Colon (tissue), 2 donors: ENCODE results near the gene OTOP2.
"Not testable (repeated sequence)": the region's sequence is repeated elsewhere in the genome, so short reads cannot be mapped to it uniquely, and the experiment has no call there.

ENCODE experiments used
- FAIRE-seq: peaks from 2 replicates; lab custom pipeline; 2012; peaks lifted over from hg19 to GRCh38; lab: Jason Lieb, UNC
- donor health status: control.
- donor health status: control.

The OTOP2 gene

GRCh38 chr17:74901353-74902135 lies 22.5 kb upstream of the OTOP2 start:
- FAIRE-seq = no peak

DNA sequence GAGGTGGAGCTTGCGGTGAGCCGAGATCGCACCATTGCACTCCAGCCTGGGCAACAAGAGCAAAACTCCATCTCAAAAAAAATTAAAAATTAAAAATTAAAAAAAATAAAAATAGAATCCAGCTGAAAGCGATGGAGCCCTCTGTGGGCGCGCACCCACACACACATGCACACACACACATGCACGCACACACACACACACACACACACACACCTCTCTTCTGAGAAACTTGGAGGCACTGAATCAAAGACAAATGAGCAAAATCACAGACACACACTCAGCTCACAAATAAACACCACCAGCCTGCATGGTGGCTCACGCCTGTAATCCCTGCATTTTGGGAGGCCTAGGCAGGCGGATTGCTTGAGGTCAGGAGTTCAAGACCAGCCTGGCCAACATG lies 21.0 kb upstream of the OTOP2 start:
- FAIRE-seq = no peak

GRCh38 chr17:74903671-74904070 lies 20.4 kb upstream of the OTOP2 start:
- no peak for FAIRE-seq

DNA sequence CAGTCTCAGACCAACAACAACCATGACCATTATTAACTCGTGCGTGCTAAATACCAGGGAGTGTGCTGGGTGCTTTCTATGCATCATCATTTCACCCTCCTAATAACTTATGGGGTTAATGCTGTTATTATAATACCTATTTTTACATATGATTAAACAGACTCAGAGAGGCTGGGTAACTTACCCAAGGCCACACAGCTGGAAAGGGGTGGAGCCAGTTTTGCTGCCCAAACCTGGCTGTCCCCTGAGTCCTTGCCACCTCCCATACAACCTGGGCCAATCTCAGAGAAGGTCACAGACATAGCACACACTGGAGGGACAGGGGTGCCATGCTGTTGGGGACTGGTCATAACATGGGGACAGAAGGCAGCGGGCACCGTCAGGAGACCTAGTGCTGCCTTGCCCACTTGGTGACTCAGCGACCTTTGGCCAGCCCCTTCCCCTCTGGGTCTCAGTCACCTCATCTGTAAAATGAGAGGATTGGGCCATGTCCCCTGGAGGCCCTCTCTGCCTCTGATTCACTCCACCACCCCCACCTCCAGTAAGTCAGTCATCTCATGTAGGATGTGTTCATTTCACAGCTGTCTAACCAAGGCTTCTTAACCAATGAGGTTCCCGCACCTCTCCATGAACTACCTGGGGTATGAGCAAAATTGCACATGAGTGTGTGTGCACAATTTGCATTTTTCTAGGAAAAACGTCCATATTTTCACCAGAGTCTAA lies 19.2 kb upstream of the OTOP2 start:
- FAIRE-seq = no peak

GRCh38 chr17:74906214-74906793 lies 17.8 kb upstream of the OTOP2 start:
- FAIRE-seq = not testable (repeated sequence)

DNA sequence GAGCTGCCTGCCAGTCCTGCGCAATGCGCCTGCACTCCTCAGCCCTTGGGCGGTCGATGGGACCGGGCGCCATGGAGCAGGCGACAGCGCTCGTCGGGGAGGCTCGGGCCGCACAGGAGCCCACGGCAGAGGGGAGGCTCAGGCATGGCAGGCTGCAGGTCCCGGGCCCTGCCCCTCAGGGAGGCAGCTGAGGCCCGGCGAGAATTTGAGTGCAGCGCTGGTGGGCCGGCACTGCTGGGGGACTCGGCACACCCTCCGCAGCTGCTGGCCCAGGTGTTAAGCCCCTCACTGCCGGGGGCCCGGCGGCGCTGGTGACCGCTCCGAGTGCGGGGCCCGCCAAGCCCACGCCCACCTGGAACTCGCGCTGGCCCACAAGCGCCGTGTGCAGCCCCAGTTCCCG lies 17.1 kb upstream of the OTOP2 start:
- no peak for FAIRE-seq

GRCh38 chr17:74909097-74909496 lies 15.0 kb upstream of the OTOP2 start:
- not testable (repeated sequence) for FAIRE-seq

DNA sequence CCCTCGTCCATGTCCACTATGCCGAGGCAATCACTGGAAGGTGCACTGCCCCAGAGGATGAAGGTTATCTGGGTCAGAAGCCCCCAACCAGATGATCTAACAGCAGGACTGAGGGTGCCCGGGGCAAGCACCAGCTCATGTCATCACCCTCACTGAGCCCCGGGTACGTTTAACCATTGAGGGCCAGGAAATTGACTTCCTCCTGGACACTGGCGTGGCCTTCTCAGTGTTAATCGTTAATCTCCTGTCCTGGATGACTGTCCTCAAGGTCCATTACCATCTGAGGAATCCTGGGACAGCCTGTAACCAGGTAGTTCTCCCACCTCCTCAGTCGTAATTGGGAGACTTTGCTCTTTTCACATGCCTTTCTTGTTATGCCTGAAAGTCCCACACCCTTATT lies 12.7 kb upstream of the OTOP2 start:
- FAIRE-seq = not testable (repeated sequence)

- no peak for FAIRE-seq
Measured at GRCh38 chr17:74916136-74916850, 7.8 kb upstream of the OTOP2 start.

DNA sequence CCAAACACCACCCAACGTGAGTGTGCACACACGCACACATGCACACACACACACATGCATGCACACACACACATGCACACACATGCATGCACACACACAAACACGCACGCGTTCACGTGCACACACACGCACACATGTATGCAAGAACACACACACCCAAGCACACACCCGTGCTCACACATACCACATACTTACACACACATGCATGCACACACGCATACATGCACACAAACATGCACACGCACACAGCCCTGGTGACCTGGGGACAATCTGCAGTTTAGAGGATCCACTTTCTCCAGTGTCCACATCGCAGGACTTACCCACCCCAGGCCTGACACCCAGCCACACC lies 7.2 kb upstream of the OTOP2 start:
- FAIRE-seq = no peak

DNA sequence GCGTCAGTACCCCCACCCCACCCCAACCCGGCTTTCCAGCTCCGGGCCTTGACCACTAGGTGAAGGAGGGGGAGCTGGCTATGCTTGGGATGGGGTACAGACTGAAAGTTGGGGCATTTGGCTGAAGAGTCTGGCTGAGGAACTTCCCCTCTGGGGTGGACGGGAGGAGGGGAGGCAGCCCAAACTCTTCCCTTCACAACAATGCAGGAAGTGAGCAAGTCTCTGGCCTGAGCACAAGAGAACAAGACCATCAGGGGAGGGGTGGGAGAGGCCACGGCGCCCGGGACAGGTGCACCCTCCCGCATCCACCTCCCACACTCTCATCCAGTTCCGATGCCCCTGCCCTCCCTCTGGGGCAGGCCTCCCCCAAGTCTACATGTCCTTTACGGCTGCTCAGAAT lies 6.6 kb upstream of the OTOP2 start:
- no peak for FAIRE-seq

DNA sequence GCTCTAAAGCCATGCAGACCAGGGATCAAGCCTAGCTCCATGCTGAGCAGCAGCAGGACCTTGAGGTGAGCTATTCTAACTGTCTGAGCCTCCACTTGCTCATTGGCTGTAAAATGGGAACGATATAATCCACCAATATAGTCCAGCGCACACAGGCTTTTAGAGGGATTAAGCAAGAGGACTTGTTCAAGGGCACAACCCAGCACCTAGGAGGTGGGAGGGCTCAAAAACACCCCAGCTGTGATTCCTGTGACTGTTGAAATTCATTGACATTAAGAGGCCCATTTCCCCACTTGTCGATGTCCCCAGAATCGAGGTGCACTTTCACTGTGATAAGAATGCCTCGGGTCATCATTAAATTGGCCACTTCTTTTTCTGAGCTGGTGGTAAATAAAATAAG lies 5.2 kb upstream of the OTOP2 start:
- no peak for FAIRE-seq

- FAIRE-seq = no peak
Measured at GRCh38 chr17:74919440-74920305, 4.4 kb upstream of the OTOP2 start.

DNA sequence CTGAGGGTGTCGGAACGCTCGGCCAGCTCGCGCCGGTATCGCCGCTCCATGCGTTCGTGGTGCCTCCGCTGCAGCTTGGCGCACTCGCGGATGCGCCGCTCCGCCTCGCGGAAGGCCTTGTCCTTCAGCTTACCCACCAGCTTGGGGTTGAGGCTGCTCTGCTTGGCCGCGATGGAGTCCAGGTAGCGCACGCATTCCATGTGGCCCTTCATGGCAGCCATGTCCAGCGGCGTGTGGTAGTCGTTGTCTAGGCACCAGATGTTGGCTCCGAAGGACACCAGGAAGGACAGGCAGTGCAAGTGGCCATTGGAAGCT lies 3.8 kb upstream of the OTOP2 start:
- FAIRE-seq = no peak

DNA sequence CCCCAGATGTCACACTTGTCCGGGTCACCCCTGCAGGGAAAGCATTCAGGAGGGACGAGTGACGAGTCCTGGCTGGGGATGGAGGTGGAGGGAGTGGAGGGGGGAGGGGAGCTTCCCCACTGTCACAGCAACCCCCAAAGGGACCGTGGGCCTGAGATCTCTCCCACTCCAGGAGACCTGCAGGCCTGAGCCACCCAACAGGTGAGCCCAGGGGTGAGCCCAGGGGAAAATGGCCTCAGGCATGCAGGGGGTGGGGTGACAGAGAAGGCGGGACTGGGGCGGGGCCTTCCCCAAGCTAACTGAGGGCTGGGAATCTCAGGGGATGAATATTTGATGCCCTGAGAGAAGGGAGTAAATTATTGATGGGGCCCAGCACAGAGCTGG lies 3.4 kb upstream of the OTOP2 start:
- FAIRE-seq = no peak

DNA sequence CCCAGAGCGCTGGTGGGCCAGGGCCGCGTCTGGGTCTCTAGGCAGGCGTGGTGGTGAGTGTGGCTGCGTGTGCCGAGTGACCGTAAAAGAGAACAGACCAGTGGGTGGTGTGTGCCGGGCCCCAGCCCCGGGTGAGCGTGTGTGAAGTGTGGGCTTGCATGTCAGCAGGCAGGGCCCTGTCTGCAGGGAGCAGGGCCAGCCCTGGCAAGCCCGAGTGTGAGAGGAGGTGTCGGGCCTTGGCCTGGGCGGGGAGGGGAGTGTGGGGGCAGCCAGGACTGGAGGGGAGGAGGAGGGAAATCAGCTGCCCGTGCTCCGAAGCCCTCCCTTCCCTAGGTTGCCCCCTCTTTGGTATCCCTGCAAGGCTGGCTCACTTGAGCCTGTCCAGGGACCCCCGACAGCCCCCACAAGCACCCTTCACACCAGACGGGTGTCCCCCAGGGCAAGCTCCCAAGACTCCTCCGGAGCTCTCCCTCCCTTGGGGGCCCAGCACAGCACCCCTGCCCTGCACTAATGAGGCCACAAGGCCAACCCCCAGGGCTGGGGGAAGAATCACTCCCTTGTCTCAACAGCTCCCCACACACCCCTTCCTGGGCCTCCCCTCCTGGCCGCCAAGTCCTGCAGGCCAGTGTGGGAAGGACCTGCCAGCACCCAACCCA lies 2.9 kb upstream of the OTOP2 start:
- no peak for FAIRE-seq

DNA sequence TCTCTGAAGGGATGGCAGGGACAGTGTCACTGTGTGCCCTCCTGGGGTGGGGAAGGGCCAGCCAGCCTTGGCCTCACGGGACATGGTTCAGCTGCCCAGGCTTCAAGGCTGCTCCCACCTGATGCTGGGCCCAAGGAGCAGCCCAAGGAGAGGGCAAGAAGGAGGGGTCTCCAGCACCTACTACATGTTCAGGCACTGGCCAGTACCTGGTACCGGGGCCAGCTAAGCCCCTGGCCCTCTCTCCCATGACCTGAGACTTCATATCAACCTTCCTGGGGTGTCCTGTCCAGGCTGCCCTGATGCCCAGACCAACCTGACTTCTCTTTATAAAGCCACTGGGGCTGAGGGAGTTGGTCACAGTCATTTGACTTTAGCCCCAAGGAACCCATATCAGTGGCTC lies 2.3 kb upstream of the OTOP2 start:
- FAIRE-seq = no peak

DNA sequence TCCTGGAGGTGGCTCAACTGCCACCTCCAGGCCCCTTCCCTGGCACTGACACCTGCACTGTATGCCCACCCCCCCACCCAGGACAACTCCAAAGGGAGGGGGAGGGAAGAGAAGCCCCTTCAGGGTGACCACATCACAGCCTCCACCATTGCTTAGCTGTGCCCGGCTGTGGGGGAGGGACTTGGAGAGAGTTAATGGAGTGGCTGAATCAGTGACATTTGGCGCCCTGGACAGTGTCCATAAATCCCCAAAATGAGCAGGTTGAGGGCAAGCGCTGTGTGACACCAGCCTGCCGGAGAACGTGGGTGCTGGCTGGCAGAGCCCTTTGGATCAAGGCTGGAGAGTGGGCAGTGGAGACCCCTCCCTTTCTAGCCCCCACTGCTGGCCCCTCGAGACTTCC lies 1.9 kb upstream of the OTOP2 start:
- FAIRE-seq = no peak

DNA sequence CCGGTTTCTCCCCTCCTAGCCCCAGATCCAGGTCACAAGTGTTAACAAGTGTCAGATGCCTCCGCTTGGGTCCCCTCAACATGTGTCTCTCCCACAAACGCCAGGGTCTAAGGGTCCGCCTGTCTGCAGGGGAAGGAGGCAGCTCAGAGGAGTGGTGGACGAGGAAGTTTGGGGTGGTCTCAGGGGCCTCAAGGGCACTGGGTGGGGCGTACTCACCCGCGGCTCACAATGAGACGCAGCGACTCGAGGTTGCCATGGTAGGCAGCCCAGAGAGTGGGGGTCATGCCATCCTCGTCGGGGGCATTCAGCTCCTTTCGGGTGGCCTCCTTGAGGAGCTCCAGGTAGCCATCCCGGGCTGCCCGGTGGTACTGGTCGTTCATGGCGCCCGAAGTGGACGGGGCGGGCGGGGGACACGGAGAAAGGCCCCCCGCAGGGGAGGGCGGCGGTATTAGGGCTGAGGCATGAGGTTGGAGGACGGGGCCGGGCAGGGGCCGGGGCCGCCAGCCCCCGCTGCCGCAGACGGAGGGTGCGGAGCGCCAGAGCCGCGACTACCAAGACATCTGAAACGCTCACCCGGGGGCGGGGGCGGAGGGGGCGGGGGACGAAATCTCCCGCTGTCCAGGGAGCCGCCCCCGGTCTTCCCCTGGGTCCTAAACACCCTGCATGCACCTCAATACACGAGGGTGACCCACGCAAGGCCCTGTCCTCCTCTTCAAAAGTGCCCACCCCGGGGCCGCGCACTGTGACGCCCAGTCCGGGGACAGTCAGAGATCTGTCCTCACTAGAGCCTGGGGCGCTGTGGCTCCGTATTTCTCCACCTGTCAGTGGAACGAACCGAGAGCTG lies 1.2 kb upstream of the OTOP2 start, which contains the start of gene USH1G:
Gene USH1G (minus strand): TSS at position 562 of the 844 bp plus-strand sequence. CDS start 182 bp downstream, at position 380.
- FAIRE-seq = no peak

DNA sequence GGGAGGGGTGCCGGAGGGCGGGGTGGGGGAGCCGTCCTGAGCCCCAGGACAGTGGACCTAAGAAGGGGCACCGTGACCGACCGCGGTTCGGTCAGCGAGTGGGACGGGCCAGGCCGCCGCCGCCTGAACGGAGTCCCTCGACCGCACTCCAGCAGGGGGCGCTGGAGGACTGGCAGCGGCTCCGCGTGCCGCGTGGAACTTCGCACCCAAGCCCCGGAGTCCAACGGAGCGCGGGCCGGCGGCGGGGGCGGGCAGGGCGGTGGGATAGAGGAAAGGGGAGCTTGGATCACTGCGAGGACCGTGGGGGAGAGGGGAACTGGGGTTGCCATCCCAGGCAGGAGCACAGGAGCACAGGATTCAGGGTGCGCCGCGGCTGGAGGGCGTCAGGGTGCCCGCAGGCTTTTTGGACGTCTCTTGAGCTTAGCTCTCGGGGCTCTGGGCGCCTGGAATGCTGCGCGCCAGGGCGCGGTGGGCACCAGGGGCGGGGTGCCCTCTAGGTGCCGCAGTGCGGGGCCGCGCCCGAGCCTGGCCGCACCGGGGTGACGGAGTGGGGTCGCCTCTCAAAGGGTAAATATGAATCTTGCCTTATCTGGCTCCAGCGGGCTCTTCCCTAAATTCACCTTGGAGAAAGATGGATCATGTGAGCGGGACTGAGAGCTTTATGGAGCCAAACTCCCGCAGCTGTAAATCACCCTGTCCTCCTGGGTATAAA lies 379 bp upstream of the OTOP2 start:
- no peak for FAIRE-seq
